HTERT RPE-1 (cell line): Measurements from ENCODE around the gene PRDX4.
"Not testable (repeated sequence)": the region's sequence is repeated elsewhere in the genome, so short reads cannot be mapped to it uniquely, and the experiment has no call there.

Experiments used
- in situ Hi-C: fragments of 300-500 bp; cut with MboI; formaldehyde crosslinking; loops from 4 replicates; pipeline ENCODE4 v1.14.3; 2020; ENCODE audit warnings: low sequenced_read_pairs

PRDX4 gene

DNA sequence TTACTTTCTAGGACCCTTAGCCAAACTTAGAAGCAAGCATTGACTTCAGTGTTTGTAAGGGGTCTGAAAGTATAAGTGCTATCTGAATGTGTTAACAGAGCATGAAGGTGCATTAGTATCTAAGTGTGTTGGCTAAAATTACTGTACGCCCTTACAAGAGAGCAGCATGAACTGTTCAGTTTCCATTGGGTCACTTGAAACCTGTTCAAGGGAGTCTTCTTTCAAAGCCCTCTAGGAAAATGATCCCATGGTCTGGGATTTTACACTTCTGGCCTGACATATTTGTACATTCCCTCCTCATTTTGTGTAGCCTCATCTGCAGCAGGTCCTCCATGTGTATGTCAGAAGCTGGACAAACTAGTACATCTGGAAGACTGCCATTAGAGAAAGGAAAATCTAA is 3.2 kb downstream of the PRDX4 start:
- in situ Hi-C loops = no loop called here

GRCh38 chrX:23673108-23673507 is 5.8 kb downstream of the PRDX4 start:
- in situ Hi-C loops = no loop called here

- in situ Hi-C loops = not testable (repeated sequence)
Observed at GRCh38 chrX:23676486-23676885, 9.2 kb downstream of the PRDX4 start.

DNA sequence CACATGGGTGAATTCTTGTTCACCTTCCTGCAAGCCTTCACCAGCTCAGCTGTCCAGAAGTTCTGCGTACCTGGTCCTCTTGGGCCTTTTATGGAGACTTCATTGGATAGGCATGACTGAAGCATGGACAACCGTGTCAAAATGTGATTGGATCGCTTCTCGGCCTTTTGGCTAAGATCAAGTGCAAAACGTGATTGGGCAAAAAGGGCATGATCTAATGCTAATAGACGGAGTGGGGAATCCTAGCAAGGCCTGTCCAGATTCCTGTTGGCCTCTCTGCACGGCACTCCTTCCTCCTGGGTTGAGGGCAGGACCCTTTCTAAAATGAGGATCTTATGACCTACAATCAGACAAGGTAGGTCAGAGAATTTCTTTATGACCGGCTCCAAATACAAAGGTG is 24.9 kb downstream of the PRDX4 start:
- in situ Hi-C loops = no loop called here

- in situ Hi-C loops = no loop called here
Observed at GRCh38 chrX:23694606-23695005, 27.3 kb downstream of the PRDX4 start.

GRCh38 chrX:23699636-23700194 is 32.4 kb downstream of the PRDX4 start:
- in situ Hi-C loops = no loop called here

DNA sequence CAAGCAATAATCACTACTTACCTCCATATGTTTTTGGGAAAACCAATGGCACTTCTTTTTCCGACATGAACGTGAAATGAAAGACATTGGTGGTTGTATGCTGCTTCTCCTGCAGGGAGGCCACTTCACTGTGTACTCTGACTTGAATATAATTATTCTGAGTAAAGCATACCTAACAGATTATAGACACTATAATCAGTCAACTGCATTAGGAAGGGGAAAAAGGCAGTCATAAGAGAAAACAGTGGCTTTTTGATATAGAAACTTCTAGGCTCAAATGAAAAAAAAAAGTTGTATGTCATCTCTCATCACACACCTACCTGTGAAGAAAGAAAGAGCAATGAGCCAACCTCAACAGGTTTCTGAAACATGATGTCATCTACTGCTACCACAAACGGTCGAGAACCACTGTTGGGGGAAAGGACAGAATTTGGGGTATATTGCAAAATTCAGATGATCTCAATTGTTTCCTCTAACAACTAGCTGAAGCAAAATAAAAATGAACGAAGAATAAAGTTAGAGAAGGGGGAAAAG is 37.4 kb downstream of the PRDX4 start:
- in situ Hi-C loops = no loop called here

GRCh38 chrX:23705235-23705634 is 37.9 kb downstream of the PRDX4 start:
- in situ Hi-C loops = no loop called here

DNA sequence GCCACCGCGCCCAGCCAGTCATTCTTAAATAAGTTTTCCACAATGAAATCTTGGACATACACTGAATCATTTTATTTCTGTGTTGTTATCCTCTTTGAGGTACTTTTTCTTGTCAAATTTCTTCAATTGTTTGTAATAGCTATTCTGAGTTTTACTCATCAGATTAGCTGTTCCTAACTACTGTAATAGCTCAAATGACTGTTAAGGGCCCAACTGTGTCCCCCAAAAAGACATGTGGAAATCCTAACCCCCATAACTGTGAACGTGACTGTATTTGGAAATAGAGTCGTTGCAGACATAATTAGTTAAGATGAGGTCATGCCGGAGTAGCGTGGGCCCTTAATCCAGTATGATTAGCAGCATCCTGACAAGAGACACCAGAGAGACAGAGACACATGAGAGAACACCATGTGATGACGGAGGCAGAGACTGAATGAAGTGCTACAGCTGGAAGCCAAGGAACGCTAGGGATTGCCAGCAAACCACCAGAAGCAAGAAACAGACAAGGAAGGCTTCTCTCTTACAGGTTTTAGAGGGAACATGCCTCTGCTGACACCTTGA is 52.9 kb downstream of the PRDX4 start:
- in situ Hi-C loops = no loop called here

DNA sequence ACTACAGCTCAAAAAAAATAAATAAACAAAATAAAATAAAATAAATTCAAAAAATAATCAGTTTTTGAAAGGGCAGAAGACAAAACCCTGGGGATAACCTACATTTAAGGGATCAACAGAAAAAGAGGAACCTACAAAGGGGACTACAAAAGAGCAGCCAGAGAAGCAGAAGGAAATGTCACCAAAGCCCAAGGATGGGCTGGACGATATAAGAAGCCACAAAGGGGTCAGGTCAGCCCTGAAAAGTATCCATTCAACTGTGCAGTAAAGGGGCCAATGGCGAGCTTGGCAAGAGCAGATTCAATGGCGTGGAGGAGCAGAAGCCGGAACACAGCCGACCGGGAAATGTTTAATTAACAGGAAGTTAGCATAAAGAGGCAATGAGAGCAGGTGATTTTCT is 58.9 kb downstream of the PRDX4 start:
- in situ Hi-C loops = no loop called here

DNA sequence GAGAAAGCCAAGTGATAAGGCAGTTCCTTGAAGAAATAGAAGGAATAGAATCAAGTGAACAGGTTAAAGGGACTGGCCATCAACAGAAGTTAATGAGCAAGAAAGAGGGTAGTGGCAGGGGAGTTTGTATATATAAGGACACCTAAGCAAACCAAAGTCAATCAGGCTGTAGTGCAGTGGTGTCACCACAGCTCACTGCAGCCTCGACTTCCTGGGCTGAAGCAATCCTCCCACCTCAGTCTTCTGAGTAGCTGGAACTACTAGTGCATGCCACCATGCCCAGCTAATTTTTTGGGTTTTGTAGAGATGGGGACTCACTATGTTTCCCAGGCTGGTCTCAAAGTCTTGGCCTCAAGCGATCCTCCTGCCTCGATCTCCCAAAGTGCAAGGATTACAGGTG is 59.9 kb downstream of the PRDX4 start:
- in situ Hi-C loops = no loop called here

- in situ Hi-C loops = no loop called here
Observed at GRCh38 chrX:23729214-23729613, 61.9 kb downstream of the PRDX4 start.

DNA sequence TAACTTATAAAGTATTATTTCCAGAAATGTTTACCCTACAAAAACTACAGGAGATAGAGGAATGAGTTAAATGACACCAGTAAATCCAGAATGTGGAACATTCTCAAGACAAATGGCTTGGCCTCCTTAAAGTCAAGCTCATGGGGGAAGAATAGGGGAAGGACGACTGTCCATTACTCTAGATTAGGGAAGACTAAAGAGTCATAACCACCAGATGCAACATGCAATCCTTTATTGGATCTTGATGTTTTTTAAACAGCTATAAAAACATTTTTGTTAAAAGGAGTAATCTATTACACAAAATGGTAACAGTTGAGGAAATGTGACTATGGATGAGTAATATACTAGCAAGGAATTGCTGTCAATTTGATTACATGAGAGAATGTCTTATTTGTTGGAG is 64.7 kb downstream of the PRDX4 start:
- in situ Hi-C loops = no loop called here

DNA sequence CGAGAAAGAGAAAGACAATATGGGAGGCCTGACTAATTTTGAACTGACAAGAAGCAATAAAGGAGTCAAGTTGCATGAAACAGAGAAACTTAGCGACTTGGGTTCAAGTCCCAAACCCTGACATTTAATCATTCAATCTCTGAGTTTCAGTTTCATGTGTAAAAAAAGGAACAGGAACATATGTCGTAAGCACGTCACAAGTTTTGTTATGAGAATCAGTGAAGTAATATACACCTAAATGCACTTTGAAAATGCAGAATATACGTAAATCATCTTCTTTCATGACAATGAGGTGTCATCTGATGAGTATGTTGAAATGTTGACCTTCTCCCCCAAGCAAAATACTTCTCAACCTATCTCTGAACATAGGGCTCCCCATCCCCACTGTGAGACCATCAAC is 65.4 kb downstream of the PRDX4 start:
- in situ Hi-C loops = no loop called here
